Nephron progenitor cell (in vitro differentiated cells): ENCODE measurements around the gene RANGRF.

Experiments
- DNase-seq: peaks from one replicate; pipeline ENCODE4 v3.0.0; 2021
- H3K27ac Mint-ChIP-seq: 2 replicates; pipeline ENCODE4 v1.8.0; 2021; ENCODE audit warnings: mild to moderate bottlenecking, moderate library complexity, mixed read lengths
- H3K27me3 Mint-ChIP-seq: 2 replicates; pipeline ENCODE4 v1.8.0; 2021; ENCODE audit warnings: mild to moderate bottlenecking, low read depth, mixed read lengths; ENCODE audit not compliant: poor library complexity
- H3K36me3 Mint-ChIP-seq: 2 replicates; pipeline ENCODE4 v1.8.0; 2021; ENCODE audit warnings: low read depth, mixed read lengths
- H3K4me1 Mint-ChIP-seq: 2 replicates; pipeline ENCODE4 v1.8.0; 2021; ENCODE audit warnings: mixed read lengths
- H3K4me3 Mint-ChIP-seq: 2 replicates; pipeline ENCODE4 v1.8.0; 2021; ENCODE audit warnings: mild to moderate bottlenecking, moderate library complexity, mixed read lengths
- H3K9me3 Mint-ChIP-seq: 2 replicates; pipeline ENCODE4 v1.8.0; 2021; ENCODE audit warnings: mild to moderate bottlenecking, moderate library complexity, mixed read lengths
- TF ChIP-seq, protein P1 (sequence below): fragments of 200-600 bp; sonication (generic); IDR thresholded peaks from 2 replicates; pipeline ENCODE4 v1.5.0; 2021; ENCODE audit warnings: antibody characterized with exemption

The RANGRF gene

GRCh38 chr17:8283356-8283755 lies 5.1 kb upstream of the RANGRF start:
- TF ChIP-seq, protein P1, sequence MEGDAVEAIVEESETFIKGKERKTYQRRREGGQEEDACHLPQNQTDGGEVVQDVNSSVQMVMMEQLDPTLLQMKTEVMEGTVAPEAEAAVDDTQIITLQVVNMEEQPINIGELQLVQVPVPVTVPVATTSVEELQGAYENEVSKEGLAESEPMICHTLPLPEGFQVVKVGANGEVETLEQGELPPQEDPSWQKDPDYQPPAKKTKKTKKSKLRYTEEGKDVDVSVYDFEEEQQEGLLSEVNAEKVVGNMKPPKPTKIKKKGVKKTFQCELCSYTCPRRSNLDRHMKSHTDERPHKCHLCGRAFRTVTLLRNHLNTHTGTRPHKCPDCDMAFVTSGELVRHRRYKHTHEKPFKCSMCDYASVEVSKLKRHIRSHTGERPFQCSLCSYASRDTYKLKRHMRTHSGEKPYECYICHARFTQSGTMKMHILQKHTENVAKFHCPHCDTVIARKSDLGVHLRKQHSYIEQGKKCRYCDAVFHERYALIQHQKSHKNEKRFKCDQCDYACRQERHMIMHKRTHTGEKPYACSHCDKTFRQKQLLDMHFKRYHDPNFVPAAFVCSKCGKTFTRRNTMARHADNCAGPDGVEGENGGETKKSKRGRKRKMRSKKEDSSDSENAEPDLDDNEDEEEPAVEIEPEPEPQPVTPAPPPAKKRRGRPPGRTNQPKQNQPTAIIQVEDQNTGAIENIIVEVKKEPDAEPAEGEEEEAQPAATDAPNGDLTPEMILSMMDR: no peak
- H3K4me3 Mint-ChIP-seq: no peak overlapping the region
- no peak for DNase-seq
- no peaks in the 10 kb centered on the region for H3K9me3 Mint-ChIP-seq
- H3K36me3 Mint-ChIP-seq: peaks cover 5% of the 10 kb centered on the region
- no peak overlapping the region for H3K27ac Mint-ChIP-seq
- H3K4me1 Mint-ChIP-seq: peaks cover 9% of the 10 kb centered on the region
- H3K27me3 Mint-ChIP-seq: no peaks in the 10 kb centered on the region

DNA sequence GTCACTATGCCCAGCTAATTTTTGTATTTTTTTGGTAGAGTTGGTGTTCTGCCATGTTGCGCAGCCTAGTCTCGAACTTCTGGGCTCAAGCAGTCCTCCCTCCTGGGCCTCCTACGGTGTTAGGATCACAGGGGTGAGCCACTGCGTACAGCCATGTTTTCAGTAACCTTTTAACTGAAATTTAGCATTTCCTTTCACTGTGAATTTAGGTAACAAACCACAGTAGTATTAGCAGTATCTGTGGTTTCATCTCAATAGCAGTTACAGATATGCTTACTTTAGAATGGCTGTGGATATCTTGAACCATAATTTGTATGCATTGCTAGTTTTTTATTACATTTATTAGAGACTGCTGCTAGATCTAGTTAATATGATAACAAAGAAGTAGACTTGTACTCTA lies 4.3 kb upstream of the RANGRF start:
- Mint-ChIP-seq H3K27me3 (no peaks in the 10 kb centered on the region), H3K9me3 (no peaks in the 10 kb centered on the region), H3K4me1 (peaks cover 11% of the 10 kb centered on the region), H3K27ac (no peak overlapping the region), H3K4me3 (no peak overlapping the region), H3K36me3 (peaks cover 5% of the 10 kb centered on the region)
- TF ChIP-seq, protein P1: no peak
- no peak for DNase-seq

DNA sequence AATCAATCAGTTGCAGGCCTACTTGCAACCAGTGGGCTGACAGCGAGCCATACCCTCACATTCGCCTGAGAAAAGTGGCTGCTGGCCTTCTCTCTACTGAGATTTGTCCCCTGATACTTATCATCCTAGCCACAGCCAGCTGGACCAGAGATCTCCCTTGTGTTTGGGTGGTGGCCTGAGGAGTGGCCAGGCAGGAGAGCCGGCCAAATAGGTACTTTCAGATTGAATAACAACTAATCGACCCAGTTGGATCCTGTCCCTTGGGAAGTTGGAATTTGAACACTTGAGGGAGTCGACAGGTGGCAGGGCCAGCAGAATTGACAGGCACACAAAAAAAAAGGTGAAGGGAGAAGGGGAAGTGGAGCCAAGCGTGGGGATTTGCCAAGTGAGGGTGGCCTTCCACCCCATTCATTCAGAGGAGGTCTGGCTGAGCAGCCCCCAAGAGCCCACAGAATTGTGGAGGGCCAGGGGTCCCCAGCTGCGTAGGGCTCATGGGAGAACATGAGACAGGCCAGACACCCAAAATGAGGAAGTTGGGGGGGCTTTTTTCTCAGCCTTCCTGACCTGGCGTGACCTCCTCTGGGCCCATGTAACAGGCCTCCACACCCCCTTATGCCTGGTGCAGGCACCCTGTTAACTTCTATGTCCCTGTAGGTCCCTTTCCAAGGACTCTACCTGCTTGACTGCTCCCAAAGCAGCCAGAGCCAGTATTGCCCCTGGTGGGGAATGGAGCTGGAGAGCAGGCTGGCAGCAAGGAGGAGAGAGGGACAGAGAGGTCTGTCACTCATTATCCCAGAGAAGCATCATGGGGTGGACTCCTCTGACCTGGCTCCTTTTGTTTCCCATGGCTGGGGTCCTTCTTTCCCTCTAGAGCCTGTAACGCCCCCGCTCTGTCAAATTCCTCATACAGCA lies 2.9 kb upstream of the RANGRF start:
- TF ChIP-seq, protein P1: no peak
- H3K4me1 Mint-ChIP-seq: peaks cover 25% of the 10 kb centered on the region
- no peaks in the 10 kb centered on the region for H3K9me3 Mint-ChIP-seq
- DNase-seq: no peak
- H3K27ac Mint-ChIP-seq: peak overlapping the region; percentile 18
- peaks cover 5% of the 10 kb centered on the region for H3K36me3 Mint-ChIP-seq
- no peak overlapping the region for H3K4me3 Mint-ChIP-seq
- no peaks in the 10 kb centered on the region for H3K27me3 Mint-ChIP-seq

DNA sequence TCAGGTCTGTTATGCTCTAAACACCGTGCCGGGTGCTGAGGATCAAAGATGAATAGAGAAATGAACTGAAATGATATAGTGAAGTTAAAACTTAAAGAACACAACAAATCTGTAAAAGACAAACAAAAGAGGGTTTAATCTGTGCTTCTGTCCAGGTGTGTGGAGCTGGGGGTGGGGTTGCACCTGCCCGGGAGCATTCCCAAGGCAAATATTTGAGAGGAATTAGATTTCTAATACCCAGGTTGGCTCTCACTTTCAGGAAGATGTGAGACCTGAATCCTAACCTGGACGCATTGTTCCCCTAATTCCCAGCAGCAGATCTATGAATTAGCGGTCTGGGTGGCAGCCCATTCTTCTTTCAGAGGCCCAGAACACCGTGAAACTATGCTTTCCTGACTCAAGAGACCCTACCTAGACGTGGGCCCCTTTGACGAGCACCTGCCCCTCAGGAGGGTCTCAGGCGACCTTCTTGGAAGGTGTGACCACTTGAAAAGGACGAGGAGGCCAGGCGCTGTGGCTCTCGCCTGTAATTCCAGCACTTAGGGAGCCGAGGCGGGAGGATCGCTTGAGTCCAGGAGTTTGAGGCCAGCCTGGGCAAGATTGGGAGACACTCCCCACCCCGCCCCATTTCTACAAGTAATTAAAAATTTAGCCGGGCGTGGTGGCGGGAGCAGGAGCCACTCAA lies 677 bp upstream of the RANGRF start:
- no peak overlapping the region for H3K27ac Mint-ChIP-seq
- no peak for DNase-seq
- H3K27me3 Mint-ChIP-seq: no peaks in the 10 kb centered on the region
- H3K36me3 Mint-ChIP-seq: peaks cover 6% of the 10 kb centered on the region
- H3K4me1 Mint-ChIP-seq: peaks cover 27% of the 10 kb centered on the region
- no peaks in the 10 kb centered on the region for H3K9me3 Mint-ChIP-seq
- TF ChIP-seq, protein P1: no peak
- H3K4me3 Mint-ChIP-seq: peak overlapping the region; percentile 90

DNA sequence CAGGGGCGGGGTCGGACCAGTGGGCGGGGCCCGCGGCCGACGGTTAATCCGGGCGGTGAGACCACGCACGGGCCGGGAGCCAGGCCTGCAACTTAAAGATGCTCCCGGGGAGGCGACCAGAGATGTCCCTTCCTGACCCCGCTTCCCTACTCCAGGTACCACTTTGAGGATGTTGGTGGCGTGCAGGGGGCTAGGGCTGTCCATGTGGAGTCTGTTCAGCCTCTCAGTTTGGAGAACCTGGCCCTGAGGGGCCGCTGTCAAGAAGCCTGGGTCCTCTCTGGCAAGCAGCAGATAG lies 580 bp downstream of the RANGRF start:
- H3K36me3 Mint-ChIP-seq: peaks cover 6% of the 10 kb centered on the region
- H3K27ac Mint-ChIP-seq: no peak overlapping the region
- peaks cover 34% of the 10 kb centered on the region for H3K4me1 Mint-ChIP-seq
- DNase-seq: peak; percentile 83
- no peaks in the 10 kb centered on the region for H3K9me3 Mint-ChIP-seq
- H3K27me3 Mint-ChIP-seq: no peaks in the 10 kb centered on the region
- TF ChIP-seq, protein P1: no peak
- peak overlapping the region; percentile 90 for H3K4me3 Mint-ChIP-seq
